ENCODE measurements around the gene PDCD11. TPM values are rescaled to one million over a fixed set of nuclear protein-coding genes. Genes with fewer than 3 reads are reported as not detected.

Gene PDCD11
- total and polyA plus RNA-seq, 2 donors, result 20.4 to 28.0 TPM

GRCh38 chr10:103427866-103428265 lies 31.4 kb downstream of the PDCD11 start:
- no peak overlapping the region for H3K27ac ChIP-seq (ENCODE audit: low read depth in 1 of 2, low read length in 1 of 2)
- H3K4me1 ChIP-seq (ENCODE audit: control insufficient read depth in 2 of 2, insufficient read depth in 2 of 2, low read length in 2 of 2), result peaks cover 0 to 3% of the 10 kb centered on the region in 2 donors
- H3K27me3 ChIP-seq (ENCODE audit: control insufficient read depth in 2 of 2, insufficient read depth in 1 of 2, low read length in 1 of 2), result no peaks in the 10 kb centered on the region
- WGBS, result over 99% methylated on average over 9 of the region's 9 CpGs
- H3K9me3 ChIP-seq (ENCODE audit: control insufficient read depth in 2 of 2, insufficient read depth in 1 of 2, low read length in 1 of 2), result no peaks in the 10 kb centered on the region
- peaks cover 45 to 85% of the 10 kb centered on the region in 2 donors for H3K36me3 ChIP-seq (ENCODE audit: control insufficient read depth in 2 of 2, insufficient read depth in 2 of 2, low read length in 1 of 2)
- no peak overlapping the region for H3K4me3 ChIP-seq (ENCODE audit: low read length in 2 of 2)
- DNase-seq (ENCODE audit: low read depth in 6 of 9, low spot score in 9 of 9), result no peak

GRCh38 chr10:103428989-103429643 lies 32.7 kb downstream of the PDCD11 start:
- H3K27me3 ChIP-seq (ENCODE audit: control insufficient read depth in 2 of 2, insufficient read depth in 1 of 2, low read length in 1 of 2), result no peaks in the 10 kb centered on the region
- 50% methylated on average over 5 of the region's 5 CpGs for WGBS
- peaks cover 43 to 84% of the 10 kb centered on the region in 2 donors for H3K36me3 ChIP-seq (ENCODE audit: control insufficient read depth in 2 of 2, insufficient read depth in 2 of 2, low read length in 1 of 2)
- peak in 1 of 9 donors; percentile 33 for DNase-seq (ENCODE audit: low read depth in 6 of 9, low spot score in 9 of 9)
- no peaks in the 10 kb centered on the region for H3K9me3 ChIP-seq (ENCODE audit: control insufficient read depth in 2 of 2, insufficient read depth in 1 of 2, low read length in 1 of 2)
- no peak overlapping the region for H3K27ac ChIP-seq (ENCODE audit: low read depth in 1 of 2, low read length in 1 of 2)
- peaks cover 0 to 3% of the 10 kb centered on the region in 2 donors for H3K4me1 ChIP-seq (ENCODE audit: control insufficient read depth in 2 of 2, insufficient read depth in 2 of 2, low read length in 2 of 2)
- H3K4me3 ChIP-seq (ENCODE audit: low read length in 2 of 2), result no peak overlapping the region

GRCh38 chr10:103429647-103430046 lies 33.2 kb downstream of the PDCD11 start:
- H3K27me3 ChIP-seq (ENCODE audit: control insufficient read depth in 2 of 2, insufficient read depth in 1 of 2, low read length in 1 of 2), result no peaks in the 10 kb centered on the region
- no peak overlapping the region for H3K4me3 ChIP-seq (ENCODE audit: low read length in 2 of 2)
- peaks cover 0 to 3% of the 10 kb centered on the region in 2 donors for H3K4me1 ChIP-seq (ENCODE audit: control insufficient read depth in 2 of 2, insufficient read depth in 2 of 2, low read length in 2 of 2)
- 82% methylated on average over 5 of the region's 5 CpGs for WGBS
- H3K36me3 ChIP-seq (ENCODE audit: control insufficient read depth in 2 of 2, insufficient read depth in 2 of 2, low read length in 1 of 2), result peaks cover 44 to 84% of the 10 kb centered on the region in 2 donors
- no peaks in the 10 kb centered on the region for H3K9me3 ChIP-seq (ENCODE audit: control insufficient read depth in 2 of 2, insufficient read depth in 1 of 2, low read length in 1 of 2)
- H3K27ac ChIP-seq (ENCODE audit: low read depth in 1 of 2, low read length in 1 of 2), result no peak overlapping the region
- DNase-seq (ENCODE audit: low read depth in 6 of 9, low spot score in 9 of 9), result no peak

- no peak overlapping the region for H3K4me3 ChIP-seq (ENCODE audit: low read length in 2 of 2)
- DNase-seq (ENCODE audit: low read depth in 6 of 9, low spot score in 9 of 9), result no peak
- WGBS, result 85% methylated on average over 8 of the region's 8 CpGs
- H3K27me3 ChIP-seq (ENCODE audit: control insufficient read depth in 2 of 2, insufficient read depth in 1 of 2, low read length in 1 of 2), result no peaks in the 10 kb centered on the region
- H3K36me3 ChIP-seq (ENCODE audit: control insufficient read depth in 2 of 2, insufficient read depth in 2 of 2, low read length in 1 of 2), result peaks cover 48 to 81% of the 10 kb centered on the region in 2 donors
- peaks cover 0 to 3% of the 10 kb centered on the region in 2 donors for H3K4me1 ChIP-seq (ENCODE audit: control insufficient read depth in 2 of 2, insufficient read depth in 2 of 2, low read length in 2 of 2)
- H3K27ac ChIP-seq (ENCODE audit: low read depth in 1 of 2, low read length in 1 of 2), result no peak overlapping the region
- no peaks in the 10 kb centered on the region for H3K9me3 ChIP-seq (ENCODE audit: control insufficient read depth in 2 of 2, insufficient read depth in 1 of 2, low read length in 1 of 2)
These were observed 35.5 kb downstream of the PDCD11 start for GRCh38 chr10:103431902-103432301.

- H3K27me3 ChIP-seq (ENCODE audit: control insufficient read depth in 2 of 2, insufficient read depth in 1 of 2, low read length in 1 of 2), result no peaks in the 10 kb centered on the region
- no peak overlapping the region for H3K4me3 ChIP-seq (ENCODE audit: low read length in 2 of 2)
- no peaks in the 10 kb centered on the region for H3K9me3 ChIP-seq (ENCODE audit: control insufficient read depth in 2 of 2, insufficient read depth in 1 of 2, low read length in 1 of 2)
- H3K4me1 ChIP-seq (ENCODE audit: control insufficient read depth in 2 of 2, insufficient read depth in 2 of 2, low read length in 2 of 2), result peaks cover 0 to 3% of the 10 kb centered on the region in 2 donors
- H3K36me3 ChIP-seq (ENCODE audit: control insufficient read depth in 2 of 2, insufficient read depth in 2 of 2, low read length in 1 of 2), result peaks cover 61 to 84% of the 10 kb centered on the region in 2 donors
- no peak overlapping the region for H3K27ac ChIP-seq (ENCODE audit: low read depth in 1 of 2, low read length in 1 of 2)
- 95% methylated on average over 2 of the region's 2 CpGs for WGBS
- no peak for DNase-seq (ENCODE audit: low read depth in 6 of 9, low spot score in 9 of 9)
These were observed 37.4 kb downstream of the PDCD11 start for GRCh38 chr10:103433858-103434257.

GRCh38 chr10:103439776-103440175 lies 43.4 kb downstream of the PDCD11 start:
- H3K36me3 ChIP-seq (ENCODE audit: control insufficient read depth in 2 of 2, insufficient read depth in 2 of 2, low read length in 1 of 2), result peaks cover 78 to 85% of the 10 kb centered on the region in 2 donors
- H3K27ac ChIP-seq (ENCODE audit: low read depth in 1 of 2, low read length in 1 of 2), result no peak overlapping the region
- H3K4me1 ChIP-seq (ENCODE audit: control insufficient read depth in 2 of 2, insufficient read depth in 2 of 2, low read length in 2 of 2), result no peaks in the 10 kb centered on the region
- no peak overlapping the region for H3K4me3 ChIP-seq (ENCODE audit: low read length in 2 of 2)
- 99% methylated on average over 4 of the region's 4 CpGs for WGBS
- DNase-seq (ENCODE audit: low read depth in 6 of 9, low spot score in 9 of 9), result no peak
- no peaks in the 10 kb centered on the region for H3K27me3 ChIP-seq (ENCODE audit: control insufficient read depth in 2 of 2, insufficient read depth in 1 of 2, low read length in 1 of 2)
- no peaks in the 10 kb centered on the region for H3K9me3 ChIP-seq (ENCODE audit: control insufficient read depth in 2 of 2, insufficient read depth in 1 of 2, low read length in 1 of 2)

- Histone ChIP-seq H3K4me3 (ENCODE audit: low read length in 2 of 2) (no peak overlapping the region), H3K27me3 (ENCODE audit: control insufficient read depth in 2 of 2, insufficient read depth in 1 of 2, low read length in 1 of 2) (no peaks in the 10 kb centered on the region), H3K4me1 (ENCODE audit: control insufficient read depth in 2 of 2, insufficient read depth in 2 of 2, low read length in 2 of 2) (no peaks in the 10 kb centered on the region), H3K36me3 (ENCODE audit: control insufficient read depth in 2 of 2, insufficient read depth in 2 of 2, low read length in 1 of 2) (peaks cover 82 to 88% of the 10 kb centered on the region in 2 donors), H3K9me3 (ENCODE audit: control insufficient read depth in 2 of 2, insufficient read depth in 1 of 2, low read length in 1 of 2) (no peaks in the 10 kb centered on the region), H3K27ac (ENCODE audit: low read depth in 1 of 2, low read length in 1 of 2) (no peak overlapping the region)
- no peak for DNase-seq (ENCODE audit: low read depth in 6 of 9, low spot score in 9 of 9)
- WGBS, result 95% methylated on average over 14 of the region's 14 CpGs
These were observed 44.0 kb downstream of the PDCD11 start for GRCh38 chr10:103440416-103440815.

- DNase-seq (ENCODE audit: low read depth in 6 of 9, low spot score in 9 of 9), result no peak
- H3K27ac ChIP-seq (ENCODE audit: low read depth in 1 of 2, low read length in 1 of 2), result no peak overlapping the region
- no peaks in the 10 kb centered on the region for H3K4me1 ChIP-seq (ENCODE audit: control insufficient read depth in 2 of 2, insufficient read depth in 2 of 2, low read length in 2 of 2)
- no peaks in the 10 kb centered on the region for H3K27me3 ChIP-seq (ENCODE audit: control insufficient read depth in 2 of 2, insufficient read depth in 1 of 2, low read length in 1 of 2)
- no peaks in the 10 kb centered on the region for H3K9me3 ChIP-seq (ENCODE audit: control insufficient read depth in 2 of 2, insufficient read depth in 1 of 2, low read length in 1 of 2)
- 97% methylated on average over 8 of the region's 8 CpGs for WGBS
- peaks cover 86 to 91% of the 10 kb centered on the region in 2 donors for H3K36me3 ChIP-seq (ENCODE audit: control insufficient read depth in 2 of 2, insufficient read depth in 2 of 2, low read length in 1 of 2)
- no peak overlapping the region for H3K4me3 ChIP-seq (ENCODE audit: low read length in 2 of 2)
These were observed 44.8 kb downstream of the PDCD11 start for GRCh38 chr10:103441206-103441605.

- Histone ChIP-seq H3K36me3 (ENCODE audit: control insufficient read depth in 2 of 2, insufficient read depth in 2 of 2, low read length in 1 of 2) (peaks cover 87 to 91% of the 10 kb centered on the region in 2 donors), H3K27ac (ENCODE audit: low read depth in 1 of 2, low read length in 1 of 2) (no peak overlapping the region)
- 82% methylated on average over 8 of the region's 8 CpGs for WGBS
These were observed 45.2 kb downstream of the PDCD11 start for GRCh38 chr10:103441611-103442010.

More at GRCh38 chr10:103441611-103442010, 45.2 kb downstream of the PDCD11 start:
- H3K4me3 ChIP-seq (ENCODE audit: low read length in 2 of 2), result no peak overlapping the region
- H3K9me3 ChIP-seq (ENCODE audit: control insufficient read depth in 2 of 2, insufficient read depth in 1 of 2, low read length in 1 of 2), result no peaks in the 10 kb centered on the region
- DNase-seq (ENCODE audit: low read depth in 6 of 9, low spot score in 9 of 9), result no peak
- no peaks in the 10 kb centered on the region for H3K4me1 ChIP-seq (ENCODE audit: control insufficient read depth in 2 of 2, insufficient read depth in 2 of 2, low read length in 2 of 2)
- H3K27me3 ChIP-seq (ENCODE audit: control insufficient read depth in 2 of 2, insufficient read depth in 1 of 2, low read length in 1 of 2), result no peaks in the 10 kb centered on the region
